NCI-H1694 (cell line): Measurements from ENCODE around the gene JUN.
A peak's percentile ranks its signal among the peaks of the same experiment; 100 is the strongest.

Source experiments
- DNase-seq: peaks from one replicate; lab custom pipeline; 2025; lab: John Stamatoyannopoulos, UW

Gene JUN

GRCh38 chr1:58783090-58783992 is 506 bp downstream of the JUN start:
- peak; percentile 14 for DNase-seq

GRCh38 chr1:58782178-58783089 is 1.4 kb downstream of the JUN start:
- DNase-seq = peak; percentile 47

- peak; percentile 47 for DNase-seq
Observed at GRCh38 chr1:58781541-58782177, 2.2 kb downstream of the JUN start.

GRCh38 chr1:58780836-58781452 is 2.9 kb downstream of the JUN start:
- no peak for DNase-seq

GRCh38 chr1:58780411-58780810 is 3.4 kb downstream of the JUN start:
- DNase-seq = no peak

GRCh38 chr1:58779801-58780382 is 4.0 kb downstream of the JUN start:
- DNase-seq = peak; percentile 52

- DNase-seq = no peak
Observed at GRCh38 chr1:58779059-58779754, 4.6 kb downstream of the JUN start.

- no peak for DNase-seq
Observed at GRCh38 chr1:58778385-58779000, 5.4 kb downstream of the JUN start.

GRCh38 chr1:58774027-58774426 is 9.8 kb downstream of the JUN start:
- DNase-seq = no peak

- peak; percentile 18 for DNase-seq
Observed at GRCh38 chr1:58773406-58773840, 10.4 kb downstream of the JUN start.

GRCh38 chr1:58769809-58770320 is 14.0 kb downstream of the JUN start:
- DNase-seq = no peak

- DNase-seq = peak; percentile 76
Observed at GRCh38 chr1:58768971-58769808, 14.7 kb downstream of the JUN start.

- no peak for DNase-seq
Observed at GRCh38 chr1:58768191-58768731, 15.6 kb downstream of the JUN start.

GRCh38 chr1:58767143-58767542 is 16.7 kb downstream of the JUN start:
- no peak for DNase-seq

- DNase-seq = no peak
Observed at GRCh38 chr1:58765441-58765840, 18.4 kb downstream of the JUN start.

- no peak for DNase-seq
Observed at GRCh38 chr1:58765006-58765405, 18.8 kb downstream of the JUN start.

GRCh38 chr1:58764294-58764978 is 19.4 kb downstream of the JUN start:
- DNase-seq = no peak

- no peak for DNase-seq
Observed at GRCh38 chr1:58763214-58763613, 20.6 kb downstream of the JUN start.
